ENCODE data around the gene COL15A1.
A peak's percentile ranks its signal among the peaks of the same experiment; 100 is the strongest.

COL15A1 gene

DNA sequence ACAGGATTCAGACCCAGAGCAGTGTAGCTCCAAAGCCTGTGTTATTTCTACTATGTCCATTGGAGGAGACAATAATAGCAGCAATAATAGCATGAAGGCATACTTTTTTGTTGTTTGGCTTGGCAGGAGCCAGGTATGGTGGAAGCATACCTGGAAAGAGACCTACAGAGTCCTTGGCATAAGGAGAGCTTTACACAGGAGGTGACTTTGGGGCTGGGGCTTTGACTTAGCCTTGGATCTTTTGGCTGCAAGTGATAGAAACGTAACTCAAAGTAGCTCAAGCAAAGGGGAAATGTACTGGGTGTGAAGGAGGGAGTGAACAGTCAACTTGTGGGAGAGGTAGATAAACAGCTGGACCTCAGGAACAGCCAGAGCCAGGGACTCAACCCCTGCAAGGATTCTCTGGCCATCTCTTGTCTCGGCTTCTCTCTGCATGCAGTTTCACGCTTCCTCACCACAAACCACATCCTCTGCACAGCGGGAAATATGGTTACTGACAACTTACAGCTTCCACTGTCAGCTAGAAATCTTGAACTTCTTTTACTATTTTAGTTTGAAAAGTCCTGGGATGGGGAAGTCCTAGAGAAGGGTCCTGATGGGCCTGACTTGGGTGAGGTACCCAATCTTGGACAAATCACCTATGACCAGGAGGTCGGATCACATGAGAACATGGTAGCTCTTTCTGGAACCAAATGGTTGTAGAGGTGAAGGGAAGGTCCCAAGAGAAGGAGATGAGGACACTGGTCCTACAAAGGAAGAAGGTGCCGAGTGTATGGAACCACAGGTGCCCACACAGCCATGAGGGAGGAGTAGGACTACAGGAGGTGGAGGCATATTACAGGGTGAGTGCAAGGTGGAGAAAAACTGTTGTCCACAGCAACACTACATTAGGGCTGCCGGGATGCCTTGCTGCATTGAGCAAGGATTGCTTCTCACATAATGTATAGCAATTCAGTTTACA lies 114.2 kb downstream of the COL15A1 start:
- no peak overlapping the region for H3K4me3 ChIP-seq (replicated peaks; ENCODE audit: low read depth, low read length)
- DNase-seq (ENCODE audit: extremely low read depth, low read depth) = peak; percentile 38
- TF ChIP-seq, protein P1, sequence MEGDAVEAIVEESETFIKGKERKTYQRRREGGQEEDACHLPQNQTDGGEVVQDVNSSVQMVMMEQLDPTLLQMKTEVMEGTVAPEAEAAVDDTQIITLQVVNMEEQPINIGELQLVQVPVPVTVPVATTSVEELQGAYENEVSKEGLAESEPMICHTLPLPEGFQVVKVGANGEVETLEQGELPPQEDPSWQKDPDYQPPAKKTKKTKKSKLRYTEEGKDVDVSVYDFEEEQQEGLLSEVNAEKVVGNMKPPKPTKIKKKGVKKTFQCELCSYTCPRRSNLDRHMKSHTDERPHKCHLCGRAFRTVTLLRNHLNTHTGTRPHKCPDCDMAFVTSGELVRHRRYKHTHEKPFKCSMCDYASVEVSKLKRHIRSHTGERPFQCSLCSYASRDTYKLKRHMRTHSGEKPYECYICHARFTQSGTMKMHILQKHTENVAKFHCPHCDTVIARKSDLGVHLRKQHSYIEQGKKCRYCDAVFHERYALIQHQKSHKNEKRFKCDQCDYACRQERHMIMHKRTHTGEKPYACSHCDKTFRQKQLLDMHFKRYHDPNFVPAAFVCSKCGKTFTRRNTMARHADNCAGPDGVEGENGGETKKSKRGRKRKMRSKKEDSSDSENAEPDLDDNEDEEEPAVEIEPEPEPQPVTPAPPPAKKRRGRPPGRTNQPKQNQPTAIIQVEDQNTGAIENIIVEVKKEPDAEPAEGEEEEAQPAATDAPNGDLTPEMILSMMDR (IDR thresholded peaks at IDR 0.05; ENCODE audit: low read depth, low read length, missing control alignments) = no peak

GRCh38 chr9:99058964-99059921 lies 115.5 kb downstream of the COL15A1 start:
- DNase-seq (ENCODE audit: extremely low read depth, low read depth) = no peak
- TF ChIP-seq, protein P1 (IDR thresholded peaks at IDR 0.05; ENCODE audit: low read depth, low read length, missing control alignments) = no peak
- H3K4me3 ChIP-seq (replicated peaks; ENCODE audit: low read depth, low read length) = no peak overlapping the region

GRCh38 chr9:99060621-99061020 lies 116.9 kb downstream of the COL15A1 start:
- DNase-seq (ENCODE audit: extremely low read depth, low read depth) = no peak
- TF ChIP-seq, protein P1 (IDR thresholded peaks at IDR 0.05; ENCODE audit: low read depth, low read length, missing control alignments) = no peak
- no peak overlapping the region for H3K4me3 ChIP-seq (replicated peaks; ENCODE audit: low read depth, low read length)

DNA sequence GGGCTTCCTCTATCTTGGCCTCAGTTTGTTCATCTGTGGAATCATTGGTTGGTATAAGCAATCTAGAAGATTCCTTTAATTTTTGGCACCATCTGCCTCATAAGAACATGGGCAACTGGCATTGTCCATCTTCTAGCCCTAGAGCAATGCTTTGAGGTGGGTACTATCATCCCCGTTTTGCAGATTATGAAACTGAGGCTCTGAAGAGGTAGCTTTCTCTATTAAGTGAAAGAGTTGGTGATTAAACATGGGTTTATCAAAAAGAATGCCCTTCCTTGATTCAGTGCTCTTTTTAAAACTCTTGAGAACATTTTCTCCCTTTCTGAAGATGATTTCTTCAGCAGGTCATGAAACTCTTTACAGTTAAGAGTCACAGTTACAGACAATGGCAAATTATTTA lies 118.8 kb downstream of the COL15A1 start:
- TF ChIP-seq, protein P1 (IDR thresholded peaks at IDR 0.05; ENCODE audit: low read depth, low read length, missing control alignments) = no peak
- DNase-seq (ENCODE audit: extremely low read depth, low read depth) = no peak
- H3K4me3 ChIP-seq (replicated peaks; ENCODE audit: low read depth, low read length) = no peak overlapping the region

DNA sequence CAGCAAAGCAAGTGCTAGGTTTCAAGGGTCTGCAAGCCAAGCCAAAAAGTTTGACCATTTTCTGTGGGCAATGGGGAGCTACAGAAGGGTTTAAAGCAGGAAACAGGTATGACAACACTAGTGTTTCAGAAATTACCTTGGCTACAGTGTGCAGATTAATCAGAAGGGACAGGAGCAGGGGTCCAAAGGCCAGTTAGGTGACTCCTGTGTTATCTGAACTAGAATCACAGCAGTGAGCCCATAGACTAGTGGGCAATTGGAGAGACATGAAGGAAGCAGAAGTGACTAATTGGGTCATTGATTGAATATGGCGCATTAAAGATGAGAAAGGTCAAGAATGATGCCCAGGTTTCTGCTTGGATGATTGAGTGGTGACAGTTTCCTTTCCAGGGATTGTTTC lies 119.8 kb downstream of the COL15A1 start:
- TF ChIP-seq, protein P1 (IDR thresholded peaks at IDR 0.05; ENCODE audit: low read depth, low read length, missing control alignments) = no peak
- no peak overlapping the region for H3K4me3 ChIP-seq (replicated peaks; ENCODE audit: low read depth, low read length)
- no peak for DNase-seq (ENCODE audit: extremely low read depth, low read depth)

GRCh38 chr9:99066571-99066970 lies 122.9 kb downstream of the COL15A1 start:
- DNase-seq (ENCODE audit: extremely low read depth, low read depth) = no peak
- H3K4me3 ChIP-seq (replicated peaks; ENCODE audit: low read depth, low read length) = no peak overlapping the region
- TF ChIP-seq, protein P1 (IDR thresholded peaks at IDR 0.05; ENCODE audit: low read depth, low read length, missing control alignments) = no peak
